K562 (cell line): ENCODE data around the gene ANKRD11. TPM values are rescaled to one million over a fixed set of nuclear protein-coding genes. Genes with fewer than 3 reads are reported as not detected.

Experiments
- ATAC-seq: fragments of 200-7000 bp; cut with Tn5 transposase; 3 replicates; pipeline ENCODE4 v1.9.1; 2020; ENCODE audit warnings: moderate library complexity
- BruUV-seq: library from RNA; stranded (reverse); fragments of 400-500 nt; replicated peaks from 2 replicates; lab custom pipeline; 2021; lab: Mats Ljungman, UMichigan
- CTCF ChIA-PET: fragments of 300-600 bp; formaldehyde crosslinking; extraction: SDS; loops from one replicate; lab custom pipeline; 2021; ENCODE audit warnings: low intra/inter-chr PET ratio; lab: Yijun Ruan, JAX
- POLR2A ChIA-PET: fragments of 300-600, 350-650 bp; sonication (Branson Sonifier 250); formaldehyde crosslinking; extraction: SDS; loops from one replicate; lab custom pipeline; 2021; ENCODE audit warnings: antibody characterized with exemption, inconsistent platforms; lab: Yijun Ruan, JAX
- DNase-seq, 4 experiments: peaks; one replicate each; pipeline versions ENCODE4 v3.0.0 to v3.0.0-alpha.2; 2011 to 2018; ENCODE audit warnings: low spot score in 3 of 4, mixed read lengths in 3 of 4; ENCODE audit errors: extremely low read depth in 1 of 4
- FAIRE-seq: peaks from 2 replicates; lab custom pipeline; 2011; peaks lifted over from hg19 to GRCh38; lab: Jason Lieb, UNC
- H2AFZ ChIP-seq: 2 replicates; pipeline ENCODE4 v1.6.0; 2011; ENCODE audit warnings: low read depth, low read length, control low read depth, inconsistent platforms
- H3K27ac ChIP-seq: fragments of 200-600 bp; 3 replicates; pipeline ENCODE4 v1.8.0; 2011; ENCODE audit warnings: low read depth, mild to moderate bottlenecking, control low read depth, inconsistent platforms, low read length, moderate library complexity, mixed read lengths; ENCODE audit errors: extremely low read depth
- H3K27me3 ChIP-seq, 2 experiments: fragments of 300-600 bp in 1 of 2; 2 replicates in 1 of 2; 3 replicates in 1 of 2; pipeline versions ENCODE4 v1.6.0 to v1.8.0; 2011; ENCODE audit warnings: inconsistent platforms in 2 of 2, low read length in 2 of 2, mild to moderate bottlenecking in 1 of 2, mixed read lengths in 1 of 2, moderate library complexity in 1 of 2; ENCODE audit not compliant: control insufficient read depth in 2 of 2, insufficient read depth in 2 of 2
- H3K36me3 ChIP-seq: fragments of 300-600 bp; 3 replicates; pipeline ENCODE4 v1.8.0; 2011; ENCODE audit warnings: mild to moderate bottlenecking, low read length, inconsistent platforms; ENCODE audit not compliant: control insufficient read depth, insufficient read depth
- H3K4me1 ChIP-seq, 2 experiments: fragments of 200-600 bp in 1 of 2; replicated peaks in 1 of 2; 2 replicates in 1 of 2; 3 replicates in 1 of 2; pipeline versions ENCODE4 v1.5.1 to v1.8.0; 2011; ENCODE audit warnings: inconsistent platforms in 2 of 2, low read length in 2 of 2, mild to moderate bottlenecking in 1 of 2, mixed read lengths in 1 of 2, moderate library complexity in 1 of 2; ENCODE audit not compliant: control insufficient read depth in 2 of 2, insufficient read depth in 2 of 2
- H3K4me2 ChIP-seq: 2 replicates; pipeline ENCODE4 v1.6.1; 2011; ENCODE audit warnings: low read length, control low read depth, inconsistent platforms, mixed read lengths; ENCODE audit not compliant: insufficient read depth
- H3K4me3 ChIP-seq: fragments of 200-600 bp; sonication (generic), shearing (Covaris generic); 2 replicates; pipeline ENCODE4 v1.5.1; 2016; ENCODE audit warnings: control low read depth, inconsistent platforms
- H3K79me2 ChIP-seq: fragments of 200-600 bp; 3 replicates; pipeline ENCODE4 v1.8.0; 2011; ENCODE audit warnings: low read length, inconsistent platforms; ENCODE audit not compliant: control insufficient read depth, insufficient read depth
- H3K9ac ChIP-seq, 2 experiments: 2 replicates each; pipeline versions ENCODE4 v1.6.0 to v1.6.1; 2011; ENCODE audit warnings: low read depth in 2 of 2, low read length in 2 of 2, control low read depth in 1 of 2, inconsistent platforms in 1 of 2, mild to moderate bottlenecking in 1 of 2, mixed read lengths in 1 of 2; ENCODE audit not compliant: insufficient read depth in 1 of 2
- H3K9me1 ChIP-seq: one replicate; pipeline ENCODE4 v1.6.0; 2011; ENCODE audit warnings: inconsistent platforms, mild to moderate bottlenecking, low read length, moderate library complexity; ENCODE audit not compliant: control insufficient read depth, insufficient read depth
- H3K9me3 ChIP-seq: replicated peaks from 2 replicates; pipeline ENCODE4 v1.5.1; 2011; ENCODE audit warnings: low read depth, low read length, inconsistent platforms; ENCODE audit not compliant: control insufficient read depth, insufficient read depth
- H4K20me1 ChIP-seq: replicated peaks from 2 replicates; pipeline ENCODE4 v1.6.1; 2011; ENCODE audit warnings: low read length, inconsistent platforms, mixed read lengths; ENCODE audit not compliant: control insufficient read depth, insufficient read depth
- CUX1 ChIP-seq: fragments of 200-800 bp; sonication (Bioruptor generic); IDR thresholded peaks from 2 replicates; pipeline ENCODE4 v1.6.1; 2016; ENCODE audit warnings: missing genetic modification characterization, missing compliant biosample characterization
- POLR2G ChIP-seq: fragments of 200-400 bp; formaldehyde crosslinking; IDR thresholded peaks from 2 replicates; pipeline ENCODE4 v1.6.1; 2017; ENCODE audit warnings: low read depth, mild to moderate bottlenecking, antibody characterized with exemption, low read length, moderate library complexity
- RBM22 ChIP-seq: fragments of 200-400 bp; formaldehyde crosslinking; IDR thresholded peaks from 2 replicates; pipeline ENCODE4 v1.6.1; 2018; ENCODE audit warnings: low read length, low read depth; ENCODE audit not compliant: poor library complexity, severe bottlenecking
- WGBS: fragments of 100-300 bp; shearing (Covaris generic); methylation state at CpG from one replicate; pipeline ENCODE4 v1.1.6; 2016; ENCODE audit warnings: low coverage, mixed read lengths; ENCODE audit not compliant: insufficient coverage; ENCODE audit errors: missing lambda C conversion rate; 5-methylcytosine and 5-hydroxymethylcytosine counted together
- in situ Hi-C: fragments of 300-500 bp; cut with MboI; formaldehyde crosslinking; loops from 4 replicates; pipeline ENCODE4 v1.15.0; 2018; ENCODE audit warnings: inconsistent platforms, mixed read lengths
- intact Hi-C: fragments of 100-400 bp; cut with micrococcal nuclease; formaldehyde crosslinking; loops from 2 replicates; pipeline ENCODE4 v1.14.2; 2022
- polyA plus RNA-seq, 8 experiments: library from polyadenylated mRNA; depleted of rRNA in 4 of 8; stranded (reverse) in 5 of 8; unstranded in 3 of 8; fragments of >200 nt; fragmentation: Nextera tagmentation in 2 of 8; fragmentation: Illumina TruSeq in 1 of 8; extraction: Ambion mirVana in 2 of 8; extraction: Trizol in 1 of 8; gene quantifications; 2 replicates each; pipeline versions ENCODE4 v1.2.1 to v1.2.3, GENCODE V29; 2011 to 2014; ENCODE audit warnings: inconsistent platforms in 1 of 8, missing spikeins in 1 of 8
- total RNA-seq, 7 experiments: library from RNA; depleted of rRNA in 6 of 7; stranded (reverse); fragments of >200 nt in 6 of 7; fragmentation: Illumina TruSeq in 2 of 7; extraction: Trizol in 2 of 7; gene quantifications; 2 replicates each; pipeline versions ENCODE4 v1.2.1 to v1.2.3, GENCODE V29; 2011 to 2021; ENCODE audit warnings: low replicate concordance in 1 of 7

ANKRD11 gene
- total and polyA plus RNA-seq, 9 of the 15 experiments (the other 6 are each of a cell fraction or from before 2014, with no cell fraction given) = 4.7 to 126 (median 31.7) TPM

GRCh38 chr16:89273741-89274472, 216.5 kb downstream of the ANKRD11 start:
- BruUV-seq = no TSS peak
- H3K27ac ChIP-seq = no peak overlapping the region
- CTCF ChIA-PET = no interaction called here
- 96% methylated on average over 16 of the region's 19 CpGs for WGBS
- ATAC-seq (no peak), FAIRE-seq (no peak), DNase-seq (no peak)
- POLR2A ChIA-PET = interaction anchor here (1.0 kb wide), 1 partner anchor 12 kb away, joined by 3 read pairs; no protein-coding TSS in a partner anchor
- H4K20me1 ChIP-seq = no peaks in the 10 kb centered on the region
- no peaks in the 10 kb centered on the region; the same call in 1 of the 3 replicates for H3K79me2 ChIP-seq
- no peaks in the 10 kb centered on the region for H3K27me3 ChIP-seq
- no peak overlapping the region; a peak in 1 of 4 replicates for H3K9ac ChIP-seq
- no peaks in the 10 kb centered on the region for H3K9me3 ChIP-seq
- in situ Hi-C loops = no loop called here
- H3K4me2 ChIP-seq = no peak overlapping the region
- intact Hi-C loops = no loop called here
- no peak overlapping the region for H3K4me3 ChIP-seq
- peaks cover 3% of the 10 kb centered on the region for H3K9me1 ChIP-seq
- TF ChIP-seq POLR2G (peak; percentile 67), CUX1 (CRISPR knock-in tag) (no peak), RBM22 (peak; percentile 83)
- H3K36me3 ChIP-seq = peaks cover 96% of the 10 kb centered on the region
- no peak overlapping the region for H2AFZ ChIP-seq
- H3K4me1 ChIP-seq = peaks cover 0 to 34% of the 10 kb centered on the region in 2 experiments; a peak in 1 of 5 replicates
